Measurements from ENCODE around the gene HNF1B.
A peak's percentile ranks its signal among the peaks of the same experiment; 100 is the strongest.

The HNF1B gene

GRCh38 chr17:37662353-37662752 is 82.5 kb downstream of the HNF1B start:
- no peak for DNase-seq

DNA sequence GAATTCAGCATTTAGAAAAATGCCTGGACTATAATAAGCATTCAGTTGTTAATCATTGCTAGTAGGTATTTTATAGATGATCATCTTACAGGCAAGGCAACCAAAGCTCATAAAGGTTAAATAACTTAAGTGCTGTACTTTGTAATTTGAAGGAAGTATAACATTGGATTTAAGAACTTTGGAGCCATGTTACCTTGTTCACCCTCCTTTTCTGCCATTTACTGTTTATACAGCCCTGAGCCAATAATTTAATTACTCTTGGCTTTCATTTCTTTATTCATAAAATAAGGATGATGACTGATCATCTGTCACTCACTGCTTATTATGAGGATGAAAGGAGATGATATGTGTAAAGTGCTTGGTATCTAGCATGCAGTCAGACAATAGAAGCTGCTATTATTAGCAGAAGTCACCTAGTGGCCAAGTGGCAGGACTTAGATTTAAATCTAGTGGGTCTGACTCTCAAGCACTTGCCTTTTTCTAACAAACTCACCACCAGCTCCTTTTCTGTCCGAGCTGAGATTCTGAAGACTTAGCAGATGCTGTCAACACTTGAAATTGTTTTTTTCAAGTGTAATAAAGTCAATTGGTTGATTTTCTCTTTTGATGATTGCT is 83.4 kb downstream of the HNF1B start:
- no peak for DNase-seq

DNA sequence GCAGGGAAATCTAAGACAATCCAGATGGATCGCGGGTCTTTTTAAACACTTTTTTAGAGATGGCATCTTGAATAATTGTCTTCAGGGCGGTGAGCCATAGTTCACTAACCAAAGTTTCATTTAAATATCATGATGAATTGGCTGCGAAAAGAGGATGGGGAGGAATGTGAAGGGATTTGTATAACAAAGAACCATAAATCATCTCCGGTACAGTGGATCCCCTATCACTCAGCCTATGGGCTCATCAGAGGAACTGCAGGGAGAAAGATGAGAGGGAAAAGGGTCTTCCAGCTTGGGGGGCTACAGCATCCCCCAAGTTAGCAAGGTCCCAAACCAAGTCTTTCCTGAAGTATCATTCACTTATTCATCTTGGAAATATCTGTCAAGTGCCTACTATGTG is 84.9 kb downstream of the HNF1B start:
- no peak for DNase-seq

GRCh38 chr17:37657202-37657601 is 87.7 kb downstream of the HNF1B start:
- DNase-seq: no peak

GRCh38 chr17:37651849-37652248 is 93.0 kb downstream of the HNF1B start:
- no peak for DNase-seq

- DNase-seq: no peak
Observed at GRCh38 chr17:37650419-37651003, 94.3 kb downstream of the HNF1B start.

GRCh38 chr17:37648555-37648954 is 96.3 kb downstream of the HNF1B start:
- no peak for DNase-seq

GRCh38 chr17:37647856-37648255 is 97.0 kb downstream of the HNF1B start:
- DNase-seq: no peak

GRCh38 chr17:37643869-37644268 is 101.0 kb downstream of the HNF1B start:
- DNase-seq: no peak

DNA sequence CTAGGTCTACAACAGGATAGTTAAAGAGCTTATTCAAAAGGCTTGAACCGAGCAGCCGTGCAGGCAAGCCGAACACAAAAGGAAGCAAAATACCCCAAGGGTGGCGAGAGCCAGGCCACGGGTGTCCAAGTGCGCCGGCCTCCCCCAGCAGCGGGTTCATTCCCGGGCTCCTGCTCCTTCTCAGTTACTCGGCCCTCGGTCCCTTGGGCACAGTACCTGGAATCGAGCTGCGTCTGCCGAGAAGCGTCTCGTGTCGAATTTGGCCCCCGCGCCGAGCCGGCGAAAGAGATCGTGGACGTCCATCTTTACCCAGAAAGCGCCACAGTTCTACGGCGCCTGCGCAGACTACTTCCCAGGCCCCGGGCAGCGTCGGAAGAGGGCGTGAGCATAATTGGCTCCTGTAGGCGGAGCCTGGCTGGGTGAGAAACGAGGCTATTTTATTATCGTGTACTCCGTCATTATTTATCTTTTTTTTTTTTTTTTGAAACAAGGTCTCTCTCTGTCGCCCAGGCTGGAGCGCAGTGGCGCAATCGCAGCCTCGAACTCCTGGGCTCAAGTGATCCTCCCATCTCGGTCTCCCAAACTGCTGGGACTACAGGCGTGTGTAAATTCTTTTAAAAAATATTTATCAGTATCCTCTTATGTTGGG is 101.6 kb downstream of the HNF1B start, which contains the start of gene DDX52:
TSS of gene DDX52 (minus strand) at position 329 of the 649 bp plus-strand sequence. CDS start at position 303, 26 bp downstream.
- peak; percentile 91 for DNase-seq

- DNase-seq: no peak
Observed at GRCh38 chr17:37642681-37643080, 102.2 kb downstream of the HNF1B start.

- DNase-seq: no peak
Observed at GRCh38 chr17:37640015-37640414, 104.8 kb downstream of the HNF1B start.

- DNase-seq: no peak
Observed at GRCh38 chr17:37637956-37638355, 106.9 kb downstream of the HNF1B start.

Measured in NCI-H1694 treated with DMSO at 0.1 percent for 48 hours (cell line).